HUDEP-2 (cell line): ENCODE results near the gene TUNAR.

Experiments used
- DNase-seq, 76 experiments: peaks; one replicate each; lab custom pipeline; 2025; ENCODE audit not compliant: unreplicated experiment in 76 of 76; lab: John Stamatoyannopoulos, UW

The TUNAR gene

GRCh38 chr14:95871531-95871930, 5.1 kb upstream of the TUNAR start:
- no peak for DNase-seq

- no peak for DNase-seq
These were observed 3.9 kb upstream of the TUNAR start for GRCh38 chr14:95872777-95873176.

- DNase-seq, result no peak
These were observed 536 bp upstream of the TUNAR start for GRCh38 chr14:95875831-95876760.

- DNase-seq, result no peak
These were observed 1.0 kb downstream of the TUNAR start for GRCh38 chr14:95877633-95878032.

GRCh38 chr14:95884377-95884776, 7.7 kb downstream of the TUNAR start:
- no peak for DNase-seq

- no peak for DNase-seq
These were observed 8.6 kb downstream of the TUNAR start for GRCh38 chr14:95885278-95885677.

- no peak for DNase-seq
These were observed 9.2 kb downstream of the TUNAR start for GRCh38 chr14:95885866-95886265.

GRCh38 chr14:95886366-95887056, 9.9 kb downstream of the TUNAR start:
- DNase-seq, result no peak

GRCh38 chr14:95887351-95887750, 10.7 kb downstream of the TUNAR start:
- no peak for DNase-seq

- no peak for DNase-seq
These were observed 12.8 kb downstream of the TUNAR start for GRCh38 chr14:95889236-95889979.

- DNase-seq, result no peak
These were observed 15.1 kb downstream of the TUNAR start for GRCh38 chr14:95891742-95892141.

- no peak for DNase-seq
These were observed 15.5 kb downstream of the TUNAR start for GRCh38 chr14:95892142-95892541.

- DNase-seq, result peak in 19 of 76 experiments; percentile 1 to 47 (median 5)
These were observed 19.1 kb downstream of the TUNAR start for GRCh38 chr14:95895720-95896119.

GRCh38 chr14:95896498-95897135, 20.0 kb downstream of the TUNAR start:
- DNase-seq, result no peak

- no peak for DNase-seq
These were observed 20.6 kb downstream of the TUNAR start for GRCh38 chr14:95897280-95897679.

GRCh38 chr14:95901054-95901453, 24.4 kb downstream of the TUNAR start:
- DNase-seq, result no peak

- DNase-seq, result no peak
These were observed 25.7 kb downstream of the TUNAR start for GRCh38 chr14:95902273-95902826.

- DNase-seq, result no peak
These were observed 26.5 kb downstream of the TUNAR start for GRCh38 chr14:95903165-95903564.

GRCh38 chr14:95903616-95904107, 27.0 kb downstream of the TUNAR start:
- DNase-seq, result no peak

GRCh38 chr14:95906591-95906990, 30.0 kb downstream of the TUNAR start:
- no peak for DNase-seq
